Measurements from ENCODE around the gene KMT2A. TPM values are rescaled to one million over a fixed set of nuclear protein-coding genes. Genes with fewer than 3 reads are reported as not detected.

The KMT2A gene
- total RNA-seq, 1 donor from 2014 or later, result 56.8 TPM

- no peak overlapping the region for H3K27ac Mint-ChIP-seq (ENCODE audit: unreplicated experiment)
- DNase-seq (ENCODE audit: extremely low spot score, unreplicated experiment), result no peak
- H3K4me3 Mint-ChIP-seq (ENCODE audit: unreplicated experiment), result no peak overlapping the region
- peaks cover 8% of the 10 kb centered on the region for H3K4me1 Mint-ChIP-seq (ENCODE audit: unreplicated experiment)
- H3K9me3 Mint-ChIP-seq (ENCODE audit: unreplicated experiment), result no peaks in the 10 kb centered on the region
- H3K27me3 Mint-ChIP-seq (ENCODE audit: unreplicated experiment), result no peaks in the 10 kb centered on the region
- H3K36me3 Mint-ChIP-seq (ENCODE audit: unreplicated experiment), result peaks cover 20% of the 10 kb centered on the region
- no peak for TF ChIP-seq CTCF (IDR thresholded peaks at IDR 0.05)
These were observed 109.2 kb downstream of the KMT2A start for GRCh38 chr11:118545533-118545932.

GRCh38 chr11:118547132-118547531 is 110.8 kb downstream of the KMT2A start:
- H3K9me3 Mint-ChIP-seq (ENCODE audit: unreplicated experiment), result no peaks in the 10 kb centered on the region
- no peak for TF ChIP-seq CTCF (IDR thresholded peaks at IDR 0.05)
- peaks cover 22% of the 10 kb centered on the region for H3K36me3 Mint-ChIP-seq (ENCODE audit: unreplicated experiment)
- H3K27me3 Mint-ChIP-seq (ENCODE audit: unreplicated experiment), result no peaks in the 10 kb centered on the region
- peaks cover 8% of the 10 kb centered on the region for H3K4me1 Mint-ChIP-seq (ENCODE audit: unreplicated experiment)
- no peak overlapping the region for H3K27ac Mint-ChIP-seq (ENCODE audit: unreplicated experiment)
- DNase-seq (ENCODE audit: extremely low spot score, unreplicated experiment), result no peak
- H3K4me3 Mint-ChIP-seq (ENCODE audit: unreplicated experiment), result no peak overlapping the region

GRCh38 chr11:118552341-118552740 is 116.0 kb downstream of the KMT2A start:
- Mint-ChIP-seq H3K27ac (ENCODE audit: unreplicated experiment) (no peak overlapping the region), H3K27me3 (ENCODE audit: unreplicated experiment) (no peaks in the 10 kb centered on the region), H3K4me1 (ENCODE audit: unreplicated experiment) (no peaks in the 10 kb centered on the region), H3K36me3 (ENCODE audit: unreplicated experiment) (peaks cover 21% of the 10 kb centered on the region), H3K4me3 (ENCODE audit: unreplicated experiment) (no peak overlapping the region), H3K9me3 (ENCODE audit: unreplicated experiment) (no peaks in the 10 kb centered on the region)
- no peak for TF ChIP-seq CTCF (IDR thresholded peaks at IDR 0.05)
- DNase-seq (ENCODE audit: extremely low spot score, unreplicated experiment), result peak; percentile 51

- H3K4me3 Mint-ChIP-seq (ENCODE audit: unreplicated experiment), result no peak overlapping the region
- no peaks in the 10 kb centered on the region for H3K27me3 Mint-ChIP-seq (ENCODE audit: unreplicated experiment)
- H3K4me1 Mint-ChIP-seq (ENCODE audit: unreplicated experiment), result peaks cover 15% of the 10 kb centered on the region
- TF ChIP-seq CTCF (IDR thresholded peaks at IDR 0.05), result no peak
- H3K9me3 Mint-ChIP-seq (ENCODE audit: unreplicated experiment), result no peaks in the 10 kb centered on the region
- H3K36me3 Mint-ChIP-seq (ENCODE audit: unreplicated experiment), result peaks cover 15% of the 10 kb centered on the region
- no peak overlapping the region for H3K27ac Mint-ChIP-seq (ENCODE audit: unreplicated experiment)
- no peak for DNase-seq (ENCODE audit: extremely low spot score, unreplicated experiment)
These were observed 124.5 kb downstream of the KMT2A start for GRCh38 chr11:118560806-118561205.

- Mint-ChIP-seq H3K27me3 (ENCODE audit: unreplicated experiment) (no peaks in the 10 kb centered on the region), H3K4me3 (ENCODE audit: unreplicated experiment) (peak overlapping the region; percentile 62), H3K4me1 (ENCODE audit: unreplicated experiment) (peaks cover 15% of the 10 kb centered on the region), H3K36me3 (ENCODE audit: unreplicated experiment) (no peaks in the 10 kb centered on the region), H3K27ac (ENCODE audit: unreplicated experiment) (peak overlapping the region; percentile 72), H3K9me3 (ENCODE audit: unreplicated experiment) (no peaks in the 10 kb centered on the region)
- DNase-seq (ENCODE audit: extremely low spot score, unreplicated experiment), result no peak
- TF ChIP-seq CTCF (IDR thresholded peaks at IDR 0.05), result no peak
These were observed 128.8 kb downstream of the KMT2A start for GRCh38 chr11:118565051-118565450.

Measured in osteocyte (in vitro differentiated cells).